Breast epithelium (tissue), 4 donors: Measurements from ENCODE around the gene GNG14. TPM values are rescaled to one million over a fixed set of nuclear protein-coding genes. Genes with fewer than 3 reads are reported as not detected.

ENCODE experiments used
- DNase-seq, 2 donors: peaks; one replicate each; pipeline ENCODE4 v3.0.0-alpha.2; 2019; ENCODE audit warnings: low spot score in 2 of 2
- H3K27ac ChIP-seq, 2 donors: fragments of 200-600 bp; sonication (generic) in 1 of 2; one replicate each; pipeline ENCODE4 v1.5.1; 2016 to 2019; ENCODE audit warnings: mild to moderate bottlenecking in 1 of 2
- H3K27me3 ChIP-seq, 2 donors: fragments of 200-600 bp; sonication (generic) in 1 of 2; one replicate each; pipeline versions ENCODE4 v1.5.1 to v1.6.0; 2017 to 2019; ENCODE audit warnings: control low read depth in 1 of 2, mild to moderate bottlenecking in 1 of 2
- H3K36me3 ChIP-seq: fragments of 200-600 bp; one replicate; pipeline ENCODE4 v1.5.1; 2019
- H3K4me1 ChIP-seq, 2 donors: fragments of 200-600 bp; sonication (generic); one replicate each; pipeline ENCODE4 v1.5.1; 2016 to 2019; ENCODE audit warnings: control low read depth in 1 of 2
- H3K4me3 ChIP-seq, 3 donors: fragments of 200-600 bp; sonication (generic); 1 replicate in 2 of 3; 2 replicates in 1 of 3; pipeline ENCODE4 v1.5.1; 2016 to 2019; ENCODE audit warnings: mild to moderate bottlenecking in 3 of 3, moderate library complexity in 2 of 3
- H3K9me3 ChIP-seq, 2 donors: fragments of 200-600 bp; sonication (generic) in 1 of 2; one replicate each; pipeline ENCODE4 v1.5.1; 2016 to 2019; ENCODE audit warnings: control low read depth in 1 of 2
- CTCF ChIP-seq, 3 donors: fragments of 450-650 bp; IDR thresholded peaks; one replicate each; pipeline ENCODE4 v1.5.1; 2016 to 2017; ENCODE audit warnings: antibody characterized with exemption in 3 of 3, mild to moderate bottlenecking in 3 of 3, moderate library complexity in 3 of 3
- POLR2A ChIP-seq: fragments of 450-650 bp; IDR thresholded peaks from one replicate; pipeline ENCODE4 v1.6.1; 2016; ENCODE audit warnings: antibody characterized with exemption, mild to moderate bottlenecking, moderate library complexity
- POLR2AphosphoS5 ChIP-seq, 3 donors: sonication (generic); formaldehyde crosslinking; IDR thresholded peaks; one replicate each; pipeline ENCODE4 v1.6.1; 2017; ENCODE audit warnings: antibody characterized with exemption in 3 of 3
- intact Hi-C: fragments of 100-400 bp; cut with DNase I; formaldehyde crosslinking; loops from one replicate; pipeline ENCODE4 v1.15.1; 2023; ENCODE audit warnings: low total_unique reads
- total RNA-seq, 3 donors: library from RNA; depleted of rRNA; stranded (reverse); fragments of >200 nt; gene quantifications; one replicate each; pipeline ENCODE4 v1.1.0, GENCODE V29; 2016

The GNG14 gene
- total RNA-seq, 3 donors from 2014 or later: not detected

- Histone ChIP-seq H3K27ac (peak overlapping the region in 1 of 2 donors; percentile 98), H3K4me1 (peaks cover 0 to 4% of the 10 kb centered on the region in 2 donors)
These were observed 32.5 kb downstream of the GNG14 start for GRCh38 chr19:12720296-12720695.

GRCh38 chr19:12720851-12721655 lies 33.3 kb downstream of the GNG14 start:
- peak overlapping the region; percentile 95 to 98 for H3K27ac ChIP-seq
- H3K4me1 ChIP-seq: peaks cover 0 to 4% of the 10 kb centered on the region in 2 donors
- H3K9me3 ChIP-seq: no peaks in the 10 kb centered on the region
- H3K4me3 ChIP-seq: peak overlapping the region; percentile 77 to 97 (median 81)
- H3K36me3 ChIP-seq: no peaks in the 10 kb centered on the region
- intact Hi-C loops: no loop called here
- no peak for DNase-seq
- no peaks in the 10 kb centered on the region for H3K27me3 ChIP-seq
- TF ChIP-seq POLR2A (no peak), POLR2AphosphoS5 (IDR thresholded peaks at IDR 0.05) (no peak), CTCF (IDR thresholded peaks at IDR 0.05) (no peak)

More at GRCh38 chr19:12720296-12720695, 32.5 kb downstream of the GNG14 start:
- Histone ChIP-seq H3K4me3 (peak overlapping the region; percentile 77 to 97 (median 81)), H3K36me3 (peaks cover 5% of the 10 kb centered on the region), H3K9me3 (no peaks in the 10 kb centered on the region), H3K27me3 (no peaks in the 10 kb centered on the region)
- TF ChIP-seq POLR2A (no peak), POLR2AphosphoS5 (IDR thresholded peaks at IDR 0.05) (no peak), CTCF (IDR thresholded peaks at IDR 0.05) (no peak)
- intact Hi-C loops: no loop called here
- DNase-seq: no peak

GRCh38 chr19:12721656-12722565 lies 34.1 kb downstream of the GNG14 start:
- intact Hi-C loops: no loop called here
- Histone ChIP-seq H3K27ac (peak overlapping the region; percentile 95 to 98), H3K4me3 (peak overlapping the region; percentile 77 to 97 (median 81)), H3K9me3 (no peaks in the 10 kb centered on the region), H3K36me3 (no peaks in the 10 kb centered on the region), H3K4me1 (peaks cover 0 to 4% of the 10 kb centered on the region in 2 donors), H3K27me3 (no peaks in the 10 kb centered on the region)
- TF ChIP-seq POLR2AphosphoS5 (IDR thresholded peaks at IDR 0.05): no peak
- no peak for TF ChIP-seq POLR2A
- no peak for TF ChIP-seq CTCF (IDR thresholded peaks at IDR 0.05)
- DNase-seq: peak; percentile 68 to 69

GRCh38 chr19:12722566-12723380 lies 35.0 kb downstream of the GNG14 start:
- TF ChIP-seq CTCF (IDR thresholded peaks at IDR 0.05) (no peak), POLR2AphosphoS5 (IDR thresholded peaks at IDR 0.05) (peak; percentile 49 to 77 (median 74)), POLR2A (no peak)
- H3K4me1 ChIP-seq: peaks cover 0 to 4% of the 10 kb centered on the region in 2 donors
- intact Hi-C loops: no loop called here

More at GRCh38 chr19:12722566-12723380, 35.0 kb downstream of the GNG14 start:
- peak overlapping the region; percentile 77 to 97 (median 81) for H3K4me3 ChIP-seq
- H3K27ac ChIP-seq: peak overlapping the region; percentile 95 to 98
- no peaks in the 10 kb centered on the region for H3K36me3 ChIP-seq
- peak; percentile 97 to 98 for DNase-seq
- H3K9me3 ChIP-seq: no peaks in the 10 kb centered on the region
- no peaks in the 10 kb centered on the region for H3K27me3 ChIP-seq
